Skeletal muscle satellite cell (primary cell): Measurements from ENCODE around the gene DCAF17.

Source experiments
- H3K27me3 ChIP-seq: 2 replicates; pipeline ENCODE4 v1.7.0; 2013; ENCODE audit warnings: low read length; ENCODE audit not compliant: control insufficient read depth, insufficient read depth
- H3K36me3 ChIP-seq: 2 replicates; pipeline ENCODE4 v1.7.0; 2013; ENCODE audit warnings: mild to moderate bottlenecking, control low read depth, low read length; ENCODE audit not compliant: insufficient read depth
- H3K4me1 ChIP-seq: 2 replicates; pipeline ENCODE4 v1.7.0; 2013; ENCODE audit warnings: low read length; ENCODE audit not compliant: control insufficient read depth, insufficient read depth
- H3K4me2 ChIP-seq: 2 replicates; pipeline ENCODE4 v1.7.0; 2013; ENCODE audit warnings: mild to moderate bottlenecking, low read length
- H3K4me3 ChIP-seq: 2 replicates; pipeline ENCODE4 v1.7.0; 2013; ENCODE audit warnings: low read length
- H3K9ac ChIP-seq: 2 replicates; pipeline ENCODE4 v1.7.0; 2013; ENCODE audit warnings: mild to moderate bottlenecking, low read depth, low read length, moderate library complexity
- H3K9me3 ChIP-seq: replicated peaks from 2 replicates; pipeline ENCODE4 v1.7.0; 2013; ENCODE audit warnings: mild to moderate bottlenecking, control low read depth, low read length

Gene DCAF17

GRCh38 chr2:171475979-171476378 lies 42.0 kb downstream of the DCAF17 start:
- H3K9me3 ChIP-seq, result no peaks in the 10 kb centered on the region
- peaks cover 17% of the 10 kb centered on the region for H3K36me3 ChIP-seq
- H3K4me2 ChIP-seq, result no peak overlapping the region
- no peak overlapping the region for H3K9ac ChIP-seq
- no peak overlapping the region for H3K4me3 ChIP-seq
- H3K4me1 ChIP-seq, result peaks cover 6% of the 10 kb centered on the region
- no peaks in the 10 kb centered on the region for H3K27me3 ChIP-seq

DNA sequence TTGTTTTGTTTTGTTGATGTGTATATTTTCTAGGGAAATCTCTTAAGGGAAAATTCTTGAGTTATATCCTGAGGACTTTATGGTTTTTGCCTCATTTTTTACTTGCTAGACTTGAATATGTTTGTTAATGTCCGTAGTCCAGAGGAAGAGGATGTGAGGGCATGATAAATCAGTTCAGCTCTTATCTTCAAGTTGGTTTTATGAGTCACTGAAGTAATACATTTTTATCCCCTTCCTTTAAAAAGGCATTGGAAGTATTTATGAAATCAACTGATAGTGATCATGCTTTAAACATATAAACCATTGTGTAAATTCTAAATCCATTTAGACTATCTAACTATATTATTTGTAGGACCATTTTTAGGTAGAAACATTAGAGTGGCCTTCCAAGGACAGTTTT lies 44.3 kb downstream of the DCAF17 start:
- H3K4me3 ChIP-seq, result no peak overlapping the region
- H3K4me1 ChIP-seq, result peaks cover 12% of the 10 kb centered on the region
- no peak overlapping the region for H3K4me2 ChIP-seq
- no peaks in the 10 kb centered on the region for H3K9me3 ChIP-seq
- H3K27me3 ChIP-seq, result no peaks in the 10 kb centered on the region
- H3K36me3 ChIP-seq, result peaks cover 16% of the 10 kb centered on the region
- H3K9ac ChIP-seq, result no peak overlapping the region

- H3K4me1 ChIP-seq, result peaks cover 12% of the 10 kb centered on the region
- no peak overlapping the region for H3K4me2 ChIP-seq
- no peak overlapping the region for H3K9ac ChIP-seq
- H3K36me3 ChIP-seq, result peaks cover 16% of the 10 kb centered on the region
- H3K4me3 ChIP-seq, result no peak overlapping the region
- H3K27me3 ChIP-seq, result no peaks in the 10 kb centered on the region
- H3K9me3 ChIP-seq, result no peaks in the 10 kb centered on the region
Observed at GRCh38 chr2:171479154-171479814, 45.3 kb downstream of the DCAF17 start.

GRCh38 chr2:171480908-171481307 lies 46.9 kb downstream of the DCAF17 start:
- Histone ChIP-seq H3K36me3 (peaks cover 16% of the 10 kb centered on the region), H3K9me3 (no peaks in the 10 kb centered on the region), H3K9ac (no peak overlapping the region)

GRCh38 chr2:171482308-171482707 lies 48.3 kb downstream of the DCAF17 start:
- H3K4me1 ChIP-seq, result peaks cover 12% of the 10 kb centered on the region
- H3K36me3 ChIP-seq, result peaks cover 16% of the 10 kb centered on the region
- H3K4me2 ChIP-seq, result no peak overlapping the region
- no peaks in the 10 kb centered on the region for H3K9me3 ChIP-seq
- no peak overlapping the region for H3K4me3 ChIP-seq
- H3K9ac ChIP-seq, result no peak overlapping the region
- H3K27me3 ChIP-seq, result no peaks in the 10 kb centered on the region

More at GRCh38 chr2:171480908-171481307, 46.9 kb downstream of the DCAF17 start:
- Histone ChIP-seq H3K4me2 (no peak overlapping the region), H3K27me3 (no peaks in the 10 kb centered on the region), H3K4me3 (no peak overlapping the region), H3K4me1 (peaks cover 12% of the 10 kb centered on the region)

DNA sequence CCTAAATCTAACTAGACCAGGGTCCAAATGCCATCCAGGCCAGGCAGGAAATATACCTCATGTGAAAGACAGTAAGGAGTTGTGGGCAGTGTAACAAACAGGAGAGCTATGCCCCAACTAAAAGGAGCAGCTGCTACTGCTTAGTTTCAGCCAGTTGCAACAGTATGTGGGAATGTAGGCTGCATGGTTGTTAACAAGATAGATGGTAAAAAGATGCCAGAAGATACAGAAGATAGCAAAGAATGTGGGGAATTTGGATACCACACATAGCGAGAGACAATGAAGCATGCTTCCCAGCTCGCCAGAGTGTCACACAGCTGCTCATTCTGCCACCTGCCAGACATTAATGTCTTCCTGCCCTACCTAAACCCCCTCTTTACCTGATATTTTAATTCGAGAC lies 48.9 kb downstream of the DCAF17 start:
- H3K9ac ChIP-seq, result no peak overlapping the region
- H3K4me3 ChIP-seq, result no peak overlapping the region
- H3K9me3 ChIP-seq, result no peaks in the 10 kb centered on the region
- H3K36me3 ChIP-seq, result peaks cover 16% of the 10 kb centered on the region
- H3K27me3 ChIP-seq, result no peaks in the 10 kb centered on the region
- peaks cover 12% of the 10 kb centered on the region for H3K4me1 ChIP-seq
- no peak overlapping the region for H3K4me2 ChIP-seq

DNA sequence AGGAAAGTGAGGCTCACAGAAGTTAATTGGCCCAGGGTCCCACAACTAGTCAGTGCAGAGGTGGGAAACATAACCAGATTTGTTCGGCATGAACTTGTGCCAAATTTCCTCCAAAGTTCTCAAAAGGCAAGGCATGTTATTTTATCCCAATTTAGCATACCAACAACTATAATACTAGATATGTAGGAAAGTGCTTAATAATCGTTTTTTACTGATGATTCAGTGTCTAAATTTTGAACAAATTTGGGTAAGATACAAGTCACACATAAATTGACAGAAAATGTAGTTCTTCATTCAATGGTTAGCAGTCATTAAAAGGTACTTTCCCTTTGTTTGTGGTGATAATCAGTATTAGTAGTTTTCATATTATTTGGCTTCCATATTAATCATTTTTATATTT lies 49.8 kb downstream of the DCAF17 start:
- Histone ChIP-seq H3K9me3 (no peaks in the 10 kb centered on the region), H3K27me3 (no peaks in the 10 kb centered on the region), H3K4me1 (peaks cover 6% of the 10 kb centered on the region), H3K9ac (no peak overlapping the region), H3K4me3 (no peak overlapping the region), H3K4me2 (no peak overlapping the region), H3K36me3 (peaks cover 16% of the 10 kb centered on the region)

DNA sequence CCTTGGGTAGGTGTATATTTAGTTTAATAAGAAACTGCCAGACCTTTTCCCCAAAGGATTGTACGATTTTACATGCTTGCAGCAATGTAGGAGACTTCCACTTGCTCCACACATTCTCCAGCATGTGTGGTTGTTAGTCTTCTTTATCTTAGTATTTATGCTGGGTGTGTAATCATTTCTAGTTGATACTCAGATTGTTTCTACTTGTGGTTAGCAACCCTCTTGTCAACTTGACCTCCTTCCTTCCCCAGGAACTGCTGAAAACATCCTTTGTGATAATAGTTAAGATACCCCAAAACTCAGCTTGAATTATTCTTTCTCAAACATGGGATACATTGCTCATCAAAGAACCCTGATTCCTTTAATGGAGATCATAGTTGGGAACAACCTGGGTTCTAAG lies 51.1 kb downstream of the DCAF17 start:
- no peak overlapping the region for H3K4me3 ChIP-seq
- peaks cover 6% of the 10 kb centered on the region for H3K4me1 ChIP-seq
- no peaks in the 10 kb centered on the region for H3K9me3 ChIP-seq
- H3K4me2 ChIP-seq, result no peak overlapping the region
- no peaks in the 10 kb centered on the region for H3K27me3 ChIP-seq
- H3K36me3 ChIP-seq, result peaks cover 12% of the 10 kb centered on the region
- no peak overlapping the region for H3K9ac ChIP-seq

- Histone ChIP-seq H3K27me3 (no peaks in the 10 kb centered on the region), H3K4me3 (no peak overlapping the region), H3K9me3 (no peaks in the 10 kb centered on the region), H3K9ac (no peak overlapping the region), H3K4me1 (peaks cover 6% of the 10 kb centered on the region), H3K36me3 (no peaks in the 10 kb centered on the region), H3K4me2 (no peak overlapping the region)
Observed at GRCh38 chr2:171487201-171487600, 53.2 kb downstream of the DCAF17 start.

- Histone ChIP-seq H3K4me3 (no peak overlapping the region), H3K4me1 (peaks cover under 1% of the 10 kb centered on the region), H3K36me3 (no peaks in the 10 kb centered on the region), H3K9me3 (no peaks in the 10 kb centered on the region), H3K27me3 (no peaks in the 10 kb centered on the region), H3K9ac (no peak overlapping the region), H3K4me2 (no peak overlapping the region)
Observed at GRCh38 chr2:171487803-171488259, 53.8 kb downstream of the DCAF17 start.

- Histone ChIP-seq H3K36me3 (no peaks in the 10 kb centered on the region), H3K27me3 (no peaks in the 10 kb centered on the region), H3K4me1 (no peaks in the 10 kb centered on the region), H3K9ac (no peak overlapping the region), H3K4me2 (no peak overlapping the region), H3K4me3 (no peak overlapping the region), H3K9me3 (no peaks in the 10 kb centered on the region)
Observed at GRCh38 chr2:171490577-171490976, 56.6 kb downstream of the DCAF17 start.

GRCh38 chr2:171491292-171491691 lies 57.3 kb downstream of the DCAF17 start:
- no peaks in the 10 kb centered on the region for H3K9me3 ChIP-seq
- no peaks in the 10 kb centered on the region for H3K36me3 ChIP-seq
- H3K4me2 ChIP-seq, result no peak overlapping the region
- no peak overlapping the region for H3K9ac ChIP-seq
- H3K4me1 ChIP-seq, result no peaks in the 10 kb centered on the region
- H3K27me3 ChIP-seq, result no peaks in the 10 kb centered on the region
- H3K4me3 ChIP-seq, result no peak overlapping the region
